ENCODE data around the gene AXIN1.

Gene AXIN1

GRCh38 chr16:240559-240958 is 112.0 kb downstream of the AXIN1 start:
- no peaks in the 10 kb centered on the region for H3K4me1 ChIP-seq (ENCODE audit: control insufficient read depth, insufficient read depth, low read length, poor library complexity, severe bottlenecking)
- H3K4me3 ChIP-seq (ENCODE audit: insufficient read depth, low read depth, low read length, poor library complexity, severe bottlenecking): no peak overlapping the region
- H3K27ac ChIP-seq (ENCODE audit: insufficient read depth, low read length, poor library complexity, severe bottlenecking): no peak overlapping the region
- no peak for DNase-seq
- H3K27me3 ChIP-seq (replicated peaks; ENCODE audit: control insufficient read depth, insufficient read depth, low read length, poor library complexity, severe bottlenecking): no peaks in the 10 kb centered on the region
- H3K9me3 ChIP-seq (ENCODE audit: control insufficient read depth, low read length): no peaks in the 10 kb centered on the region
- no peaks in the 10 kb centered on the region for H3K36me3 ChIP-seq (ENCODE audit: control insufficient read depth, insufficient read depth, low read length)

- Histone ChIP-seq H3K4me3 (ENCODE audit: insufficient read depth, low read depth, low read length, poor library complexity, severe bottlenecking) (no peak overlapping the region), H3K36me3 (ENCODE audit: control insufficient read depth, insufficient read depth, low read length) (no peaks in the 10 kb centered on the region), H3K4me1 (ENCODE audit: control insufficient read depth, insufficient read depth, low read length, poor library complexity, severe bottlenecking) (no peaks in the 10 kb centered on the region), H3K27ac (ENCODE audit: insufficient read depth, low read length, poor library complexity, severe bottlenecking) (no peak overlapping the region), H3K9me3 (ENCODE audit: control insufficient read depth, low read length) (no peaks in the 10 kb centered on the region), H3K27me3 (replicated peaks; ENCODE audit: control insufficient read depth, insufficient read depth, low read length, poor library complexity, severe bottlenecking) (no peaks in the 10 kb centered on the region)
- no peak for DNase-seq
These were observed 112.6 kb downstream of the AXIN1 start for GRCh38 chr16:239948-240277.

All from effector memory CD4-positive, alpha-beta T cell (primary cell).